Measurements from ENCODE around the gene NELL1.

- TF ChIP-seq SP1 (IDR thresholded peaks at IDR 0.05) (no peak), FOXM1 (IDR thresholded peaks at IDR 0.05; ENCODE audit: borderline replicate concordance) (no peak), HDGF (IDR thresholded peaks at IDR 0.05; ENCODE audit: borderline replicate concordance) (no peak), LEF1 (IDR thresholded peaks at IDR 0.05; ENCODE audit: borderline replicate concordance) (no peak)
These were observed 652.1 kb downstream of the NELL1 start for GRCh38 chr11:21321530-21321929.

Measured in HEK293T (cell line).